SU-DHL-6 (cell line): ENCODE data around the gene MRPL55.

Experiments
- CTCF ChIP-seq: fragments of 200-600 bp; sonication (generic); IDR thresholded peaks from one replicate; pipeline ENCODE4 v1.5.1; 2017; ENCODE audit warnings: antibody characterized with exemption, mild to moderate bottlenecking, low read length, moderate library complexity; ENCODE audit not compliant: insufficient read depth, poor library complexity, severe bottlenecking
- EZH2phosphoT487 ChIP-seq: fragments of 200-600 bp; sonication (generic), shearing (Covaris generic); conservative IDR thresholded peaks from 2 replicates; pipeline ENCODE4 v1.6.1; 2018; ENCODE audit warnings: mild to moderate bottlenecking, antibody characterized with exemption, low read length, moderate library complexity, mixed read lengths

- TF ChIP-seq CTCF (no peak), EZH2phosphoT487 (no peak)
Observed at GRCh38 chr1:228098323-228098931, 10.7 kb downstream of the MRPL55 start.
